NK-92 treated with Interleukin-12 subunit alpha and Interleukin-12 subunit beta, amount 100 ng/mL, for 24 hours (cell line): ENCODE measurements around the gene VSIR.

Experiments
- DNase-seq: peaks from one replicate; lab custom pipeline; 2025; lab: John Stamatoyannopoulos, UW

Gene VSIR

GRCh38 chr10:71806704-71807556 is 33.6 kb upstream of the VSIR start:
- no peak for DNase-seq

- no peak for DNase-seq
Measured at GRCh38 chr10:71805776-71806703, 32.7 kb upstream of the VSIR start.

- DNase-seq = no peak
Measured at GRCh38 chr10:71804077-71804476, 30.8 kb upstream of the VSIR start.

GRCh38 chr10:71802715-71803488 is 29.6 kb upstream of the VSIR start:
- DNase-seq = no peak

GRCh38 chr10:71802235-71802634 is 28.9 kb upstream of the VSIR start:
- DNase-seq = no peak

- no peak for DNase-seq
Measured at GRCh38 chr10:71801361-71801760, 28.0 kb upstream of the VSIR start.

- no peak for DNase-seq
Measured at GRCh38 chr10:71799608-71800453, 26.5 kb upstream of the VSIR start.

DNA sequence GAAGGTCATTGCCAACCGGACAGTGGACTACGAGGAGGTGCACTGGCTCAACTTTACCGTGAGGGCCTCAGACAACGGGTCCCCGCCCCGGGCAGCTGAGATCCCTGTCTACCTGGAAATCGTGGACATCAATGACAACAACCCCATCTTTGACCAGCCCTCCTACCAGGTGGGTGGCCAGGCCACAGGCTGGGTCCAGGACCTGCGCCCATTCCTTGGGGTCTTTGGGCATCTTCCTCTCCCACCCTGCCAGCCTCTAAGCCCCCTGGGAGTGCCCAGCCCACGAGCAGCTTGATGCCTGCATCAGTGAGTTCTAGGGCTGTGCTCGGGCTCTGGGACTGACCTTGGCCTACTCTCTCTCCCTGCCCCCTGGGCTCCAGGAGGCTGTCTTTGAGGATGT is 25.8 kb upstream of the VSIR start:
- no peak for DNase-seq

GRCh38 chr10:71798308-71798624 is 24.9 kb upstream of the VSIR start:
- no peak for DNase-seq

- no peak for DNase-seq
Measured at GRCh38 chr10:71797533-71798307, 24.4 kb upstream of the VSIR start.

DNA sequence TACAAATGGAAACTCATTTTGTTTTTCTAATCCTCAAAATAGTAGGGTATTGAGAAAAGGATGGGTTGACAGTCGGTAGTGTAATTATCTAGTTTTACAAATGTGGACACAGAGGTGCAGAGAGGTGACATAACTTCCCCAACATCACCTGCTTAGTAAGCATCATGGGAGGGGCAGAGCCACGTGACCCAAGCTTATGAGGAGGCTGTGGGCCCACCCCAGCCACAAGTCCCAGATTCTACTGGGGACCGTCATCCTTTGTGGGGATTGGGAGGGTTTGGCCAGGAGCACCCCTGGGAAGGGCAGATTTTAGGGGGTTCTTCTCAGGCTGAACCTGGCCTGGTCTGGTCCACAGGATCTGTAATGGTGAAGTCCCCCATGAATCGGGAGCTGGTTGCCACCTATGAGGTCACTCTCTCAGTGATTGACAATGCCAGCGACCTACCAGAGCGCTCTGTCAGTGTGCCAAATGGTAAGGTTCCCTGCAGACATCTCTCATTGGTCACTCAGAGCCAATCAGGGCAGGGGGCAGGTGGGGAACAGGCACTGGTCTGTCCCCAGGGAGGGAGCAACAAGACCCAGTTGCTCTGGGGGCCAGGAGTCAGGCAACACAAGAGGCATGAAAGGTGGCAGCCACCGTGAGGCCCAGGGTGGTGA is 23.6 kb upstream of the VSIR start:
- no peak for DNase-seq

DNA sequence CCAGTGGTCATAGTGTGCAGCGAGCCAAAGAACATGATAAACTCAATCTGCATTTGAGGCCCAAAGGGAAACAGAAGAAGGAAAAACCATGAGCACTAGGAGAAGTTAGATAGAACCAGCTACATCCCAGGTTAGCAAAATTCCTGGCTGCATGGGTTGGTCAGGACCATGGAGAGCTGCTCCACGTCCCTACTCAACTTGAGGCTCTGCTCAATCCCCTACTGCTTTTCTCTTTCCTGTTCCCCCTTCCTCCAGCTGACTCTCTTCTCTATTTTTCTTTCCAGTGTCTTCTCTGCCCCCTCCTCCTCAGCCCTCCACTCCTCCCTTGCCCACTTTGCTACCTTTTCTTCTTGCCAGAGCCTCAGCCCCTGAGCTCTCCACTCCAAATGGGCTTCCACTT is 21.9 kb upstream of the VSIR start:
- DNase-seq = no peak

DNA sequence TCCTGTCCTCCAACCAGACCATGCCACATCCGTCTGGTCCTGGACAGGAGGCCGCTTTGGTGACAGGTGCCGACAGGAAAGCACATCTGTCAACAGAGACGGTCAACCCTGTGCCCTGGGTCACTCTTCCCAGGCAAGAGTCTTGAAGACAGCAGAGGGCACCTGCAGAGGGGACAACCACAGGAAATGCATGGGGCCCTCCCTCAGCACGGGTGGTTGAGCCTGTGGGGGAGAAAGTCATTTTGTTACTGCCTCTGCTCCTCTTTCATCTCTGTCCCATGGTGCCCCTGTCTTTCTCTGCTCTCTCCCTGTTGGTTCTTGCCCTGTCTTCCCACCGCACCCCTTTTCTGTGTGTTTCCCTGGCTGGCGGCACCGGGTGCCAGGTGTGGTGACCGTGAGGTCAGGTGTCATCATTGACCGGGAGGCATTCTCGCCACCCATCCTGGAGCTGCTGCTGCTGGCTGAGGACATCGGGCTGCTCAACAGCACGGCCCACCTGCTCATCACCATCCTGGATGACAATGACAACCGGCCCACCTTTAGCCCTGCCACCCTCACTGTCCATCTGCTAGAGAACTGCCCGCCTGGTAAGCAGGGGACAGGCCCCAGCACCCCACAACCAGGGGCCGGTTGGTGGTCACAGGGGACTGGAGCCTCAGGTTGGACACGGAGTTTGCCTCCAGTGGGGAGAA is 17.6 kb upstream of the VSIR start:
- DNase-seq = no peak

DNA sequence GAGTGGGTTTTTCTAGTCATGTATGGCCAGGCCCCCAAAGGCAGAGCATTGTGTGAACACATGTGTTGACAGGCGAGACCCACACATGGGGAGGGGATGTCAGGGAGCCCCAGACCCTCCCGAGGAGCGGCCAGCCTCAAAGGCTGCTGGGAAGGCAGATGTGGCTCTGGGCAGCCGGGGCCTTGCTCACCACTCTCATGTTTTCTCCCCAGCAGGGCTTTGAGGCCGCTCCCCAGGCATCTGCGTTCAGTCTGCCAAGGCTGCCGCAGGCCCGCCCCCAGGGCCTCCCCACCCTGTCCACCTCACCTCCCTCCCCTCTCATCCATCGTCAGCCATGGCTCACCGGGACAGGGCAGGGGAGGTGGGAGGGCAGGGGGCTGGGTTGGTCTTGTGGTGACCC is 16.6 kb upstream of the VSIR start:
- no peak for DNase-seq

- no peak for DNase-seq
Measured at GRCh38 chr10:71788954-71789353, 15.6 kb upstream of the VSIR start.

GRCh38 chr10:71784679-71785272 is 11.5 kb upstream of the VSIR start:
- no peak for DNase-seq

- no peak for DNase-seq
Measured at GRCh38 chr10:71783917-71784678, 10.8 kb upstream of the VSIR start.

- DNase-seq = no peak
Measured at GRCh38 chr10:71782917-71783490, 9.7 kb upstream of the VSIR start.
